ENCODE data around the gene SPAG16. TPM values are rescaled to one million over a fixed set of nuclear protein-coding genes. Genes with fewer than 3 reads are reported as not detected.

Gene SPAG16
- total and polyA plus RNA-seq, 8 donors: 11.1 to 47.4 (median 42.3) TPM

GRCh38 chr2:213416832-213417231 lies 132.6 kb downstream of the SPAG16 start:
- DNase-seq: no peak
- no peak for TF ChIP-seq CTCF (IDR thresholded peaks at IDR 0.05)
- H3K27me3 ChIP-seq: no peaks in the 10 kb centered on the region
- H3K27ac ChIP-seq: no peak overlapping the region
- H3K4me1 ChIP-seq: no peaks in the 10 kb centered on the region
- intact Hi-C loops (cut with DNase I): no loop called here
- no peaks in the 10 kb centered on the region for H3K9me3 ChIP-seq
- no peak for ATAC-seq
- no peak overlapping the region for H3K4me3 ChIP-seq
- H3K36me3 ChIP-seq: no peaks in the 10 kb centered on the region

DNA sequence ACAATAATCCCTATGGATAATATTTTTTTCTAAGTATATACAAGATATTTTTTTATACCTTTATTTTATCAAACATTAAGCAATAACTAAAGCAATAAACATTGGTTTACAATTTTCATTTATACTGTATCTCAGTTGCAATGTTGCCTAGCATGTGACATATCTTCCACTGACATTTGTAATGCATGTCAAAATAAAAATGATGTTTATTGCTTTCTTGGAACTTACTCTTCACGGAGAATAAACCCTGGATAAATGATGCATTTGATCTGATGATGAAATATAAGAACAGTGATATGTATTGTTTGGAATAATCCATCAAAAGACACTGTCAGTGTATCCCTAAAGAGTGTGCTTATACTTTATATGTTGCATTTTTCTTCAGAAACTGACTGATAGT lies 135.7 kb downstream of the SPAG16 start:
- no peak overlapping the region for H3K4me3 ChIP-seq
- H3K27ac ChIP-seq: no peak overlapping the region
- intact Hi-C loops (cut with DNase I): no loop called here
- DNase-seq (no peak), ATAC-seq (no peak)
- H3K9me3 ChIP-seq: no peaks in the 10 kb centered on the region
- H3K36me3 ChIP-seq: no peaks in the 10 kb centered on the region
- H3K4me1 ChIP-seq: no peaks in the 10 kb centered on the region
- TF ChIP-seq CTCF (IDR thresholded peaks at IDR 0.05): no peak
- H3K27me3 ChIP-seq: no peaks in the 10 kb centered on the region

DNA sequence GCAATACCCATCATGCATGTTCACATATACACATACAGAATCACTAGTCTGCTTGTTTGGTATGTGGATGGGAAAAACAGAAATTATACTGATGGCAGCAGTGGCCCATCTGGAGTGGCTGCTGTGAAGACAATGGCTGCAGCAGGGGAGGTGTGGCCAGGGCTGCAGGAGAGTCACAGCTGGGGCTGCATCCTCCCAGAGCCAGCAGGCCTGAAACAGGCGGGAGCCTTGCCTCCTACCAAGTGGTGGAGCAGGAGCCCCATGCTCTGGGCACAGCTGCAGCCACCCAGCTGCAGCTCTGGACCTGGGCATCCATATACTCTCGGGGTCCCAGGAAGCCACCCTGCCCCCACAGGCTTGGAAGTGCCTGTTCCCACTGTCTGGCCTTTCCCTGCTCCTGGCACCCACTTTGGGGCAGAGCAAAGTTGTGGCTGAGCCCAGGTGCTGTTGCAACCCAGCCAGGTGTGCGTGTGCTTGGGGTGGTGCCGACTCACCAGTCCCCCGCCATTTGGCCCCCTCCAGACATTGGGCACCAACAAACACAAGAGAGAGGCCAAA lies 136.6 kb downstream of the SPAG16 start:
- Histone ChIP-seq H3K9me3 (peaks cover 0 to 3% of the 10 kb centered on the region in 2 donors), H3K36me3 (no peaks in the 10 kb centered on the region), H3K27me3 (no peaks in the 10 kb centered on the region), H3K4me3 (no peak overlapping the region), H3K4me1 (no peaks in the 10 kb centered on the region), H3K27ac (no peak overlapping the region)
- intact Hi-C loops (cut with DNase I): no loop called here
- DNase-seq: no peak
- no peak for TF ChIP-seq CTCF (IDR thresholded peaks at IDR 0.05)
- no peak for ATAC-seq

- DNase-seq (no peak), ATAC-seq (no peak)
- no peaks in the 10 kb centered on the region for H3K27me3 ChIP-seq
- H3K4me3 ChIP-seq: no peak overlapping the region
- TF ChIP-seq CTCF (IDR thresholded peaks at IDR 0.05): no peak
- H3K27ac ChIP-seq: no peak overlapping the region
- peaks cover 0 to 3% of the 10 kb centered on the region in 2 donors for H3K9me3 ChIP-seq
- no peaks in the 10 kb centered on the region for H3K4me1 ChIP-seq
- intact Hi-C loops (cut with DNase I): no loop called here
- no peaks in the 10 kb centered on the region for H3K36me3 ChIP-seq
These were observed 137.9 kb downstream of the SPAG16 start for GRCh38 chr2:213422211-213422610.

GRCh38 chr2:213425618-213426017 lies 141.4 kb downstream of the SPAG16 start:
- Histone ChIP-seq H3K9me3 (peaks cover 0 to 16% of the 10 kb centered on the region in 2 donors), H3K27me3 (no peaks in the 10 kb centered on the region), H3K4me1 (no peaks in the 10 kb centered on the region), H3K36me3 (no peaks in the 10 kb centered on the region), H3K27ac (no peak overlapping the region), H3K4me3 (no peak overlapping the region)
- no peak for TF ChIP-seq CTCF (IDR thresholded peaks at IDR 0.05)
- ATAC-seq (no peak), DNase-seq (no peak)
- intact Hi-C loops (cut with DNase I): no loop called here
